DOHH2 (cell line): ENCODE measurements around the gene IL1R1.

Experiments
- H3F3A ChIP-seq: fragments of 200-600 bp; sonication (generic), shearing (Covaris generic); 2 replicates; pipeline ENCODE4 v1.6.0; 2016; ENCODE audit warnings: antibody characterized with exemption, mild to moderate bottlenecking; ENCODE audit not compliant: control insufficient read depth, insufficient read depth
- H3K27ac ChIP-seq: fragments of 200-600 bp; sonication (generic); 2 replicates; pipeline ENCODE4 v1.5.1; 2014; ENCODE audit warnings: low read depth, mild to moderate bottlenecking, low read length, moderate library complexity
- H3K27me3 ChIP-seq: fragments of 200-600 bp; sonication (generic); 2 replicates; pipeline ENCODE4 v1.6.1; 2014; ENCODE audit warnings: mild to moderate bottlenecking, low read length, mixed read lengths; ENCODE audit not compliant: control insufficient read depth
- H3K36me3 ChIP-seq: fragments of 200-600 bp; sonication (generic); 2 replicates; pipeline ENCODE4 v1.6.1; 2014; ENCODE audit warnings: mild to moderate bottlenecking, low read length, moderate library complexity, mixed read lengths; ENCODE audit not compliant: control insufficient read depth
- H3K4me1 ChIP-seq: fragments of 200-600 bp; sonication (generic); 2 replicates; pipeline ENCODE4 v1.6.1; 2014; ENCODE audit warnings: mild to moderate bottlenecking, low read length, mixed read lengths; ENCODE audit not compliant: control insufficient read depth
- H3K4me2 ChIP-seq: fragments of 200-600 bp; sonication (generic); 2 replicates; pipeline ENCODE4 v1.6.0; 2014; ENCODE audit warnings: mild to moderate bottlenecking, low read length, moderate library complexity
- H3K4me3 ChIP-seq: fragments of 200-600 bp; sonication (generic); 2 replicates; pipeline ENCODE4 v1.5.1; 2014; ENCODE audit warnings: mild to moderate bottlenecking, low read length, mixed read lengths
- H3K79me2 ChIP-seq: fragments of 200-600 bp; sonication (generic); 2 replicates; pipeline ENCODE4 v1.6.1; 2014; ENCODE audit warnings: mild to moderate bottlenecking, low read length, mixed read lengths; ENCODE audit not compliant: control insufficient read depth
- H3K9me2 ChIP-seq: fragments of 200-600 bp; sonication (generic); replicated peaks from 2 replicates; pipeline ENCODE4 v1.6.1; 2014; ENCODE audit warnings: mild to moderate bottlenecking, low read length, mixed read lengths; ENCODE audit not compliant: control insufficient read depth
- H3K9me3 ChIP-seq: fragments of 200-600 bp; sonication (generic); 2 replicates; pipeline ENCODE4 v1.6.1; 2014; ENCODE audit warnings: antibody characterized with exemption, low read length, mixed read lengths; ENCODE audit not compliant: control insufficient read depth, insufficient read depth
- H4K20me1 ChIP-seq: fragments of 200-600 bp; sonication (generic); 2 replicates; pipeline ENCODE4 v1.6.0; 2014; ENCODE audit warnings: low read depth, mild to moderate bottlenecking, antibody characterized with exemption, low read length, moderate library complexity; ENCODE audit not compliant: control insufficient read depth, insufficient read depth
- EZH2phosphoT487 ChIP-seq: fragments of 200-600 bp; sonication (generic); IDR thresholded peaks from 2 replicates; pipeline ENCODE4 v1.6.1; 2017; ENCODE audit warnings: borderline replicate concordance, mild to moderate bottlenecking, antibody characterized with exemption, low read length, moderate library complexity, mixed read lengths
- TF ChIP-seq, protein P1 (sequence below): fragments of 200-600 bp; sonication (generic); IDR thresholded peaks from one replicate; pipeline ENCODE4 v1.5.1; 2014; ENCODE audit warnings: antibody characterized with exemption, mild to moderate bottlenecking, low read depth, low read length; ENCODE audit not compliant: poor library complexity, severe bottlenecking

IL1R1 gene

DNA sequence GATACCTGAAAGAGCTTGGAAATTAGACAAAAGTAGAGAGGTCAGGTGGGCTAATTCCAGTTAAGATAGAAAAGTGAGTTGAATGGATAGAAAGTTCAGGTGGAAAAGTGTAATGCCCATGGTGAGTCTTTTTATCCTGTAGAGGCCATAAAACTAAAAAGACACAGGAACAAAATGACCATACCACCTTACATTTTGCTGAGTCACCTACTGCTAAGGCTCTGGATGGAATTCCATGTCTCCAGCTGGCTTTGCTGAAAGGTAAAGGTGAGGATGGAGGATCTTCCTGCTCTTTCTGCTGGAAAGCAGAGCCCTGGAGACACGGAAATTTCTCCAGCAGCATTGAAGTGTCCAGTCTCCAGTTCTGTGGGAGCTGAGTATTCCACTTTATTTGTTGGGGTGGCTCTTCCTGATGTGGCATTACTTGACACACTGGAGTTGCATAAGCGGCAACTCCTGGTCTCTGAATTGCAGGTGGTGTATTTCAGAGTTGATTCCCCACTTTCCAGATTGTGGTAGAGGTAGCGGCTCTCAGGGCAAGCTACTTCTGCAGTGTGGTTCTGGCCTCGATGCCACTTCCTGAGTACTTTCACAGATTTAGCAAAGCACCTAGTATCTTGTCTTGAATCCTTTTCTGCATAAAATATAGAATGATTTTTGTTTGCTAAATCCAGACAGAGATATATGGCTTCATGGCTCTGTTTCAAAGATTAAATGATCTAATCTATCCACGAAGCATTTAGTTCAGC lies 55.0 kb downstream of the IL1R1 start:
- Histone ChIP-seq H3K9me2 (no peaks in the 10 kb centered on the region), H4K20me1 (no peaks in the 10 kb centered on the region), H3K27ac (no peak overlapping the region), H3K9me3 (no peaks in the 10 kb centered on the region), H3F3A (no peaks in the 10 kb centered on the region), H3K27me3 (no peaks in the 10 kb centered on the region), H3K4me1 (no peaks in the 10 kb centered on the region), H3K4me3 (no peak overlapping the region), H3K79me2 (no peaks in the 10 kb centered on the region), H3K36me3 (no peaks in the 10 kb centered on the region), H3K4me2 (no peak overlapping the region)
- TF ChIP-seq, protein P1, sequence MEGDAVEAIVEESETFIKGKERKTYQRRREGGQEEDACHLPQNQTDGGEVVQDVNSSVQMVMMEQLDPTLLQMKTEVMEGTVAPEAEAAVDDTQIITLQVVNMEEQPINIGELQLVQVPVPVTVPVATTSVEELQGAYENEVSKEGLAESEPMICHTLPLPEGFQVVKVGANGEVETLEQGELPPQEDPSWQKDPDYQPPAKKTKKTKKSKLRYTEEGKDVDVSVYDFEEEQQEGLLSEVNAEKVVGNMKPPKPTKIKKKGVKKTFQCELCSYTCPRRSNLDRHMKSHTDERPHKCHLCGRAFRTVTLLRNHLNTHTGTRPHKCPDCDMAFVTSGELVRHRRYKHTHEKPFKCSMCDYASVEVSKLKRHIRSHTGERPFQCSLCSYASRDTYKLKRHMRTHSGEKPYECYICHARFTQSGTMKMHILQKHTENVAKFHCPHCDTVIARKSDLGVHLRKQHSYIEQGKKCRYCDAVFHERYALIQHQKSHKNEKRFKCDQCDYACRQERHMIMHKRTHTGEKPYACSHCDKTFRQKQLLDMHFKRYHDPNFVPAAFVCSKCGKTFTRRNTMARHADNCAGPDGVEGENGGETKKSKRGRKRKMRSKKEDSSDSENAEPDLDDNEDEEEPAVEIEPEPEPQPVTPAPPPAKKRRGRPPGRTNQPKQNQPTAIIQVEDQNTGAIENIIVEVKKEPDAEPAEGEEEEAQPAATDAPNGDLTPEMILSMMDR, result no peak
- no peak for TF ChIP-seq EZH2phosphoT487

DNA sequence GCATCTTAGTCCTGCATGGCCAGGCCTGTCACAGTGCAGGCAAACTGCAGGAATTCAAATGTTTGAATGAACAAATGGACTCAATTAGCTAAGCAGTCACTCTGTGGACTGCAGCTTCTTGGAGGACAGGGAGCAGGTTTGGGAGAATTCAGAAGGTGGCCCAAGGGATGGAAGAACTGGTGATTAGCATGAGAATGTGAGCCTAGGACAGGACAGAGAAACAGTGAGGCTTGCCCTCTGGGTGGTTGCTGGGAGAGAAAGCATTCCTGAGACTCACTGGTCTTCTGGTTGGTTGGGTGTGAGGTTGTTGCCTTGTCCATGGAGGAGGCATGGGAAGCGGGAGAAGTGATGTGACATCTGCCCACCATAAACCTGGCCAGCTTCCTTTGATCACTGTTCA lies 58.0 kb downstream of the IL1R1 start:
- TF ChIP-seq EZH2phosphoT487, result no peak
- TF ChIP-seq, protein P1, result no peak
- no peak overlapping the region for H3K4me3 ChIP-seq
- H3K27ac ChIP-seq, result no peak overlapping the region
- no peaks in the 10 kb centered on the region for H3K36me3 ChIP-seq
- no peaks in the 10 kb centered on the region for H3K79me2 ChIP-seq
- no peak overlapping the region for H3K4me2 ChIP-seq
- H4K20me1 ChIP-seq, result no peaks in the 10 kb centered on the region
- no peaks in the 10 kb centered on the region for H3F3A ChIP-seq
- H3K4me1 ChIP-seq, result no peaks in the 10 kb centered on the region
- no peaks in the 10 kb centered on the region for H3K27me3 ChIP-seq
- H3K9me3 ChIP-seq, result no peaks in the 10 kb centered on the region
- H3K9me2 ChIP-seq, result no peaks in the 10 kb centered on the region

DNA sequence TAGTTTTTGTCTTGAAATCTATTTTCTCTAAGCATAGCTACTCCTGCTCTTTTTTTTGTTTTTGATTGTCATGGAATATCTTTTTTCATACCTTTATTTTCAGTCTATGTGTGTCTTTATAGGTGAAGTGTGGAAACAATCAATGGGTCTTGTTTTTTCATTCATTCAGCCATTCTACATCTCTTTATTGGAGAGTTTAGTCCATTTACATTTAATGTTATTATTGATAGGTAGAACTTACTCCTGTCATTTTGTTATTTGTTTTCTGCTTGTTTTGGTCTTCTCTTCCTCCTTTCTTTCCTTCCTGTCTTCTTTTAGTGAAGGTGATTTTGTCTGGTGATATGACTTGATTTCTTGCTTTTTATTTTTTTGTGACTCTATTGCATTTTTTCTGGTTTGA lies 62.1 kb downstream of the IL1R1 start:
- no peak for TF ChIP-seq EZH2phosphoT487
- TF ChIP-seq, protein P1, result no peak

More for the DNA sequence above, 62.1 kb downstream of the IL1R1 start:
- H3K27ac ChIP-seq, result no peak overlapping the region
- H4K20me1 ChIP-seq, result no peaks in the 10 kb centered on the region
- H3F3A ChIP-seq, result no peaks in the 10 kb centered on the region
- no peaks in the 10 kb centered on the region for H3K9me2 ChIP-seq
- H3K27me3 ChIP-seq, result no peaks in the 10 kb centered on the region
- no peaks in the 10 kb centered on the region for H3K4me1 ChIP-seq
- no peak overlapping the region for H3K4me2 ChIP-seq
- no peak overlapping the region for H3K4me3 ChIP-seq
- H3K9me3 ChIP-seq, result no peaks in the 10 kb centered on the region
- H3K36me3 ChIP-seq, result no peaks in the 10 kb centered on the region
- H3K79me2 ChIP-seq, result no peaks in the 10 kb centered on the region
